GM18909 (cell line): Measurements from ENCODE around the gene NDUFAF7.
"Not testable (repeated sequence)": the region's sequence is repeated elsewhere in the genome, so short reads cannot be mapped to it uniquely, and the experiment has no call there.

Source experiments
- ATAC-seq: cut with Tn5 transposase; IDR thresholded peaks from one replicate; pipeline ENCODE4 v1.9.1; 2021; ENCODE audit warnings: mild to moderate bottlenecking; ENCODE audit not compliant: unreplicated experiment, poor library complexity

The NDUFAF7 gene

DNA sequence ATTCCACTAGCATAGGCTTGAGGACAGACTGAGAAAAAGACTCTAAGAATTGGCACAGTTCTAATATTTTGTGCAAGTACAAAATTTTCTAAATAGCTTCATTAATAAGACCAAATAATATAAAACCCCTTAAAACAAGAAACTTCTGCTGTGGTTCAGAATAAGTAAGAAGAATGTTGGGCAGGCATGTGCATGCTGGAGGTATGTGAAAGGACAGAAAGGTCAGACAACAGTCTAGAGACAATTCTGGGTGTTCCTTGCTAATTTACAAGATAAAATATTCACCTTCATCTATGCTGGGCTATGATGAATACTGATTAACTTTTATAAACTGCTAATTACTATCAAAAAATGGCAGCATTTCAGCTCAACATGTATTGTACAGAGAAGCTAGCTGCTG is 20.2 kb upstream of the NDUFAF7 start:
- ATAC-seq = no peak

DNA sequence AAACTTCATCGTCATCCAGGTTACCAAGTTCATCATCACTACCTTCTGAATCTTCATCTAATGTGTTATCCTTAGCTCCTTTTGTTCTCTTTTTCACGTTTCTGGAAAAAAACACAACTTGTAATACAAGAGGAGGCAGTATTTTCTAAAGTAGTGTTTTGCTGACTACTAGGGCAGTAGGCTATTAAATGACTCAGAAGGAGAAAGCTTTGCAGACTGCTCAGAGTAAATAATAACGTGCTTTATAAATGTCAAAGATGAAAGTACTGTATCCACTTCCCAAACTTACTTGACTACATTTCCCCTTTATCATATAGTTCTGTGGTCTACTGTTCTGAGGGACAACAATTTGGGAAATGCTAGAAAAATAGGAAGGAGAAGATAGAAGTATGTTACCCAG is 19.5 kb upstream of the NDUFAF7 start:
- no peak for ATAC-seq

DNA sequence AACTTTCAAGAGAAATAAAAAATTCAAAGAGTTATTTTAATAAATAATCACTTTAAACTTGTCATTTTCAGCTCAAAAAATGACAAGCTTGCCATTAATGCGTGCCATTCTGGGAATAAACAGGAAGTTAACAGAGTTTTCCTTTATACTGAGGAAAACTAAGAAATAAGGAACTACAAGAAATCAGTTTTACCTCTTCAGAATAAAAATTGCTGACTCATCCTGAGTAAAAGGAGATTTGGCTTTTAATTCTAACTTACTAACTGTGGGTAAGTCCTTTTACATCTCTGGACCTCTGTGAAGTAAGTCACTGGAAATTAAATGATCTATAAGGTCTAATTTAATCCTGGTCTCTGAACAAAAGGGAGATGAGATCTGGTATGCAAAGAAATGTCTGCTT is 16.2 kb upstream of the NDUFAF7 start:
- no peak for ATAC-seq

DNA sequence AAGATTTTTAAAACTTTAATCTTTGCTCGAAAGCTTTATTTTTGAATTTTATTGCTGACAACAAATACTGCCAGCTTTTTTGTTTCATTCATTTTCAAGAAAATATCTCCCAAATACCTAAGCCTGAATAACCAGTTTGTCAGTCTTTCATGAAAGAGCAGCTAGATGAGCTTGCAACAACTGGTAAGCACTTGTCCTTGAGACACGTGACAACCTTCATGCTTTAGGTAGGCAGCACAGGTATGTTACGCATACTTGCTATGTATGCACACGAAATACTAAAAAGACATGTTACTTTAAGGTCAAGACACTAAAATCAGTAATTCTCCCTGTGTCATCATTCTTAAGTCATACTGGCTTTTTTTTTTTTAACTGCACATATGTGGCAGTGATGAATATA is 12.4 kb upstream of the NDUFAF7 start:
- ATAC-seq = no peak

DNA sequence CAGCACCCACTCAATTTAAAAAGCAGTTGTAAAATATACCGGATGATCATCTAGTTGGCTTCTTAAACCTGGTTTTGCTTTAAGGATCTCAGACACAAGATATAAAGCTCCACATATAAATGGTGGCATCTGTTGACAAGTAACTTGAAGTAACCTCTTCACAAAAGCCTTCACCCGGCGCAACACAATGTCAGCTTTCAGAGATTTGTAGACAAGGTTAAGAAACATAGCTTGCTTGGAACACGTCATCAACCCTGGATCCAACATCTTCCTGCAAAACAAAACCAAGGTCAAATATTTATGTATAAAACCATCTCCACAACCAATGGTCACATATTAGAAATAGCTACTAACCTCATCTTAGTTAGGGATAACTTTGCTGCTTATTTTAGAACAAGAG is 8.3 kb upstream of the NDUFAF7 start:
- no peak for ATAC-seq

DNA sequence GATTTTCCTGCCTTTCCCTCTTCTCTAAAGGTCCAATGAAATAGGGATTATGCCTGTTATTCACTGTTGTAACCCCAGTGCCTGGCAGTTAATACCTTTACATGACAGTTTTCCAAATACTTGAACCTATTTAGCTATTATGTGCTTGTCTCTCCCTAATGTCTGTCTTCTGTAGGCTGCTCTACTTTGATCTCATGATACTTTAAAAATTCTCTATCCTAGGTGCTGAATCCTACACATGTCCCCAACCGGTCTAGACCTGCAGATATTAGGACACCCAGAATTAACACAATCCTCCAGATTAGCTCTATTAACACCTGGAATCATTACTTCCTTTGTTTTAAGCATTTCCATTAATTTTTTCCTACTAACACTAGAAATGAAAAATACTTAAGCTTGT is 7.4 kb upstream of the NDUFAF7 start:
- ATAC-seq = no peak

DNA sequence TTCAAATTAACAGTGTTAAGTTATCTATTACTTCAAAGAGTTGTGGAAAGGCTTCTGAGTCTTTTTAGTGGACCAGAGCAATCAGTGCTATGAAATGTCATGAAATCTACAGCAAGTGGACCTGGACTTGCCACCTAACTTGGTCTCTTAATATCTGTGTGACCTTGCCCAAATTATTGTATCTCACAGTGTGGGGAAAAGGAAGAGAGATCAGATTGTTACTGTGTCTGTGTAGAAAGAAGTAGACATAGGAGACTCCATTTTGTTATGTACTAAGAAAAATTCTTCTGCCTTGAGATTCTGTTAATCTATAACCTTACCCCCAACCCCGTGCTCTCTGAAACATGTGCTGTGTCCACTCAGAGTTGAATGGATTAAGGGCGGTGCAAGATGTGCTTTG is 6.3 kb upstream of the NDUFAF7 start:
- ATAC-seq = not testable (repeated sequence)

DNA sequence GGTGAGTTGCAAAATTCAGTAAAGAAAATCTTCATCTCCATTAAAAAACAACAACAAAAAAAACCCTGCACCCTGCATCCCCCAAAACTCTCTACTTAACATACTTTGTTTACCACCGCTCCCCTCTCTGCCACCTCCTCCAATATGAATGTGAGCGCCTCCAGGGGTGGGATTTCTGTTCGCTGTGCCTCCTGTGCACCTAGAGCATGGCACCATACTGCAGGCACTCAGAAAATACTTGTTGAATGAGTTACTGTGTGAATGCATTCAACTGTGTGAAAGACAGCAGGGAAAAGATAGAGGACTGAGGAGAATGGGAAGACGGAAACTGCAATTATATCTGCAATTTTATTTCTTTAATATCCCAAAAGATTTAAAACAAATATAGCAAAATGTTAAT is 4.6 kb upstream of the NDUFAF7 start:
- ATAC-seq = no peak

DNA sequence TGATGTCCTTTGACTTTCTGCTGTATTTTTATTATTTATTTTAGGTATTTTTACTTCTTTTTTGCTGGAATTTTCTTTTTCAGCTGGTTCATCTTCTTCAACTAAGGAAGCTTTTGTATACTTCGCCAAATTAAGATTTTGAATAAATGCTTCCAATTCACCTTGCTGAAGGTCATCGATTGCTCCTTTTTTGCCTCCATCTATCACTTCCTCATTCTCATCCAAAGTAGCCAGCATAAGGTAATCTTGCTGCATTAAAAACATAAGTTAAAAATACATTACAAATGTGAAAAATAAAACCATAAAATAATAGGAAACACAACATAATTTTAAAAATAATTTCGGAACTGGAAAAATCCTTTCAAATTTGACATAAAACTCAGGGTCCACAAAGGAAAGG is 2.7 kb upstream of the NDUFAF7 start:
- no peak for ATAC-seq

DNA sequence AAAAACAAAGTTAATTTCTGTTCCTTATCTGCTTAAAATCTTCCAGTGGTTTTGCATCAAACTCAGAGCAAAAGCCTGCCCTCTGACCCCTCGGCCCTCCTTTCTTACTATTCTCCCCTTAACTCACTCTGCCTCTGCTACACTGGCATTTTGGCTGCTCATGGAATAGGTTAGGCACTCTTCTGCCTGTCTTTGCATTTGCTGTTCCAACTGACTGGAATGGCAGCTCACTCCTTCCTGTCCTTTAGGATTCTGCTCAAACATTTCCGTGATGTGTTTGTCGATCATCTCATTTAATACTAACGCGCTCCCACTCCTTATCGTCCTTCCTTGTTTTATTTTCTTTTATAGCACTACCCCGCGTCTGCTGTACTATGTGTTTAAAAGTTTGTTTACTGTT is 877 bp upstream of the NDUFAF7 start:
- ATAC-seq = no peak

DNA sequence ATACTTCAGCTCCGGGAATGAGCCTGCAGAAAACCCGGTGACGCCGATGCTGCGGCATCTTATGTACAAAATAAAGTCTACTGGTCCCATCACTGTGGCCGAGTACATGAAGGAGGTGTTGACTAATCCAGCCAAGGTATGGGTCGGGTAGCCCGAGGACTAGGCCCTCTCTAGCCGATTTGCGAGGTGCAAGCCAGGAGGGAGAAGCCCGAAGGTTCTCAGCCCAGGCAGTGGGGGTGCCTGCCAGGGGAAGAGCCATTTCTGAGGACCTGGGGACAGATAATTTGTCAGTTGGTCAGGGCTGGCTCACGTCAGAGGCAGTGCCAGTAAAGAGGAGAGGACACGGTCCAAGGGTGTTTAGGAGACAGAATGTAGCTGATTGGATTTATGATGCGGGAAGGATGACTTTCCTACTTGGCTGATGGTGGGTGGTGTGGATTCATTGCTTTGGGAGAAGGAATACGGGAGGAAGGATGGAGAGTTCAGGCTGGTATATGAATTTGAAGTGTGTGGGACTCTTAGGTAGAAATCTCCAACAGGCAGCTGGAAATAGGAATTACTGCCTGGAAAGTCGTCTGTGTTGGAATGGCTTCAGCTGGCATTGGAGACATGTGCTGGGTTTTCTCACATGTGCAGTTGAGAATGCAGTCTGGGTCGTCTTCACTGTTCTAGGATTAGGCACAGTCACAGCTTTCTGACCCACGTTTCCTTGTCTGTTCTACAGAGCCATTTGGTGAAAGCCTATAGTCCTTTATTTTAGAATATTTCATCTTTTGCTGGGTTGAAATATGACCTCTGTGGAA is 874 bp downstream of the NDUFAF7 start:
- ATAC-seq = no peak

DNA sequence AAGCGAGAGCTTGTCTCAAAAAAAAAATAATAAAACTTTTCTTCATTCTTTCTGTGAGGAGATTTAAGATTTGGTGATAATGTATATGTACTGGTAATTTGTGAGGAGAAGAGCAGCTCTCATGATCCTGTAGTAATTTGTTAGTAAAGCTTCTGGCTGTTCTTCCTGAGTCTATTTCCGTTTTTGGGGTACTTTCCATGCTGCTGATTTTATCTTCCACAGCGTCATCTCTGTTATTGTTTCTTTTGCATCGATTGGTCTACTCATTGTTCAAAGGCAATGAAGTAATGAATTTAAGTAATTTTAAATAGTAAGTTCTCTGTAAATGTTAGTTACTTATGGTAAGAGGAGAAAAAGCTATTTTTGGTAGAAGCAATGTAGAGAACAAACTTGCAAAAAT is 12.0 kb downstream of the NDUFAF7 start:
- ATAC-seq = no peak

DNA sequence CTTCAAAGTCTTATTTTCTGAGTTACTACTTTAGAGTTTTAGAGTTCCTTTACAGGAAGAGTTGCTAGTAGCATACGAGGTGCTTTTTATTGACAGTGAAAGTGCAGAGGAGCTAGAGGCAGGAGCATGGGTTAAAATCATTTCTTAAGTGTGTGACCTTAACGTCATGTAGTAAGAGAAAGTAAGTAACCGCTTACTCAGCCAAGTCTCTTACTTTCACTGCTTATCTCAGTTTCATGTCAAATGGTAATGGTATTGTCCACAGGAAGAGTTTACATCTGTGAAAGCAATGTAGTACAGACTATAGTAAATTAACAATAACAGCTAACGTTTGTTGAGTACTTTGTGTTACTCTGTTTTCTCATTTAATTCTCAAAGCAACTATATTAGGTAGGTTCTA is 12.6 kb downstream of the NDUFAF7 start:
- peak; percentile 92 for ATAC-seq

DNA sequence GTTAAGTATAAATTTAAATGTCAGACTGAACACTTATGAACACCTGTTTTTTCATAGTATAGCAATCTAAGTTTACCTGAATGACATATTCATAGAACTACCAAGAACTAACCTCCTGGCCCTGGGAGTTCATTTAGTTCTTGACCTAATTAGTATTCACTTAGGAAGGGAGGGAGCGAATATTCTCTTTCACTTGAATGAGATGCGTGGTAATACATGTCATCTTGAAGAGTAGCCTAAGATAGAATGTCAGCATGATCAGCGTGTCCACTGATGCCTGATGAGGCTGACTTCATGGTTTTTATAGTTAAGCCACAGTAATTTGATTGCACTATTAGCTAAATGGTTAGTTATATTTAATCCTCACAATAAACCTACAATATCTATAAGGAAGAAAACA is 13.3 kb downstream of the NDUFAF7 start:
- ATAC-seq = no peak

DNA sequence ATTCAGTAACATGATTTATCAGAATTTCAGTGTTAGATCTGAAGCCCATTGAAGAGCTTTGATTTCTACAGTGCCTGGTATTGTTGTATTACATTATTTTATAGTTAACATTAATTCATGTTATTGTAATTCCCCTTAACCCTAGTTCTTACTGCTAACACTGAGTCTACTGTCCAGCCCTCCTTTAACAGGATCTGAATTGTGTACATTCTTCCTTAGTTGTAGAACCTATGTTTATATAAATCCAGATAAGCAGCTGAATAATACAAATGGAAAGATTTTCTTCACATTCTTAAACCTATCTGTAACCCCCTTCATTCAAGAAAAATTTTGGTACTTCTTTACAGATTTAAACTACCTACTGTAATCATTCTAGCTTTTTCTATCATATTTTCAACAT is 14.7 kb downstream of the NDUFAF7 start:
- no peak for ATAC-seq

DNA sequence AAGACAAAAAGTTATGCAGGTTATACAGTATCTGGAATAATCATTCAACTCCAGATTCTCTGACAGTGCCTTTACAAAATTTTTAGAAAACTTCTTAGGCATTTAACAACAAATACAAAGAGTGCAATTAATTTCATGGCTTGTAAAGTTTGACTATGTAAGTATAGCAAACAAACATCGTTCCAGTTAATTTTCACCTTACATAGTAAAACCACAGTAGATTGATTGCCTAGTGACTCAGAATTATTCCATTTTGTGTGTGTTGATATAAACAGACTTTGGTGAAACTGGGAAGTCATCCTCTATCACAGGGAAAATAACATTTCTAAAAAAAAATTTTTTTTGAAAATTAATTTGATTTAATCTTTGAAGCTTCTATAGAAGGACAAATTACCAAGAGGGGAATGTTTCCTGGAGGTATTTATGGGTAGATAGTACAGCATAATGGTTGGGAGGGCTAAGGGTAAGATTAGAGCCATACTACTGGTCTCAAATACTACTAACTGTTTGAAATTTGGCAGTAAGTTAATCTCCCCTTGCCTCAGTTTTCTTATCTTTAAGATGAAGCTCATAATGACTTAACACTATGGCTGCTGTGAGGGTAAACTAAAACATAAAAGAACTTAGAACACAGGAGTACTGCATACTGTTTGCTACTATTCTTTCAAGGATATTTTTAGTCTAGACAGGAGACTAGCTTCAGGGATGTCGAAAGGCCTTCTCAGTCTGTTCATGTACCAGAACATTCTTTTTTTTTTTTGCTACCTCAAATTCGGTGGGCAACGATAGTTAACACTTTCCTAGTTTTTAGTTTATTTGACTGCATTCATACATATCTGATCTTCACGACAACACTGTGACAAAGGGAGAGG is 19.6 kb downstream of the NDUFAF7 start:
- no peak for ATAC-seq

DNA sequence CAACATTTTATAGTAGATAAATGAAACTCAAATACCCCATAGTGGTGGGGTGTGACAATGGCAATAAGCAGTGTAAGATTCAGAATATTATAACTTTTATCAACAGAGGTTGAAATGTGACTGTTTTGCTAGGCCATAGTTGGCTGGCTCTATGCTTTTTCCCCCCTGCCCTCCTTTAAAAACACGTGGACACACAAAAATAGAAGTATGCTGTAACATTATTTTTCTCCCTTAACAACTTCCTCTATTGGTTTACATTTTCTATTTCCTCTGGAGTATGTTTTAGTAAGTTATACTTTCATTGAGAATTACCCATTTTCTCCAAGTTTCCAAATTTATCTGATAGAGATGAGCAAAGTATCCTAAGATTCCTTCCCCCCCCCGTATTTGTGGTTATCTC is 31.1 kb downstream of the NDUFAF7 start:
- ATAC-seq = no peak

DNA sequence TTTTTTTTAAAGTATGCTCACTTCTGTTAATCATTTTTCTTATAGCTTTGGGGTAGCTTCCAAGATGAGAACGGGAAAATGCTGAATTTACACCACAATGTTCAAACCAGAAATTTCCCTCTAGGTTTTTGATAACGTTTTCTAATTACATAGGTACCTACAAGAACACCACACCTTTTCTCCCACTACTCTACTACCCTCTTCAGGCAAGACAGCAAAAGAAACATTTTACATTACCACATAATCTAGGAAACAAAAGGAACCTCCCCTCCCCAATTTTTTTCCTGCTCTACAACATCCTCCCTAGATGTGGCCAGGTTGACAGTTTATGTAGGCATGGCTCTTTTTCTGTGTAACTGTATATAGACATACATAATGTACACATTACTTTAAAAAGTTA is 32.4 kb downstream of the NDUFAF7 start:
- no peak for ATAC-seq

DNA sequence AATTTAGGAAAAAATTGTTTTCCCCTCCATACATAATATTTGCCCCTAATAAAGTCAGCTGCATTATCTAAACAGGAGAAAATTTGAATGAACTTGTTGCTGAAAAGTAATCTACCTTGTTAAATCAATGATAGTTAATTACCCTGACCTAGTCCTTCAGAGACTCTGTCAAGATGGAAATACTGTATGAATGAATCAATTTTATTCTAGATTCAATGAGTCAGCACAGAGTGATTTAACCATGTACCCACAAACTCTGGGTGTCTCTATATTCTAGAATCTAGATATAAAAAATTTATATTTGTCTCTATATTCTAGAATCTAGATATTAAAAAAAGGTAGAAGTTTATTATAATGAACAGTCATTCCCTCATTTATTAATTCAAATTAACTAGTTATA is 36.2 kb downstream of the NDUFAF7 start:
- ATAC-seq = no peak

DNA sequence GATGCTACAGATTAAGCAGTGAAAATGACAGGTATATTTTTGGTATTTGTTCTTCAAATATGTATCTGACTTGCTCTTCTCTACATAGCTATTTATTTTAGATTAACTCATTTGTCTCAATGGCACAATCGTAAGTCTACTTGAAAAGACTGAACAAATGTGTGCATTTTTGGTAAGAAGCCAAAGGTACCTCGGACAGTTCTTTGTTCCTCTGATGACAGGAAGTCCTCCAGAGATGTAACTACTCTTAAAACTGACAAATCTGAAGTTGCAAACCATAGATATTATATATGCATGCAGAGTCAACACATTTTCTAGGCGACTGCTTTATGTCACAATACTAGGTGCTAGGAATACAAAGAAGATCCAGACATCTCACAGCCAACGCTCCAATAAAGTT is 36.7 kb downstream of the NDUFAF7 start:
- ATAC-seq = no peak

DNA sequence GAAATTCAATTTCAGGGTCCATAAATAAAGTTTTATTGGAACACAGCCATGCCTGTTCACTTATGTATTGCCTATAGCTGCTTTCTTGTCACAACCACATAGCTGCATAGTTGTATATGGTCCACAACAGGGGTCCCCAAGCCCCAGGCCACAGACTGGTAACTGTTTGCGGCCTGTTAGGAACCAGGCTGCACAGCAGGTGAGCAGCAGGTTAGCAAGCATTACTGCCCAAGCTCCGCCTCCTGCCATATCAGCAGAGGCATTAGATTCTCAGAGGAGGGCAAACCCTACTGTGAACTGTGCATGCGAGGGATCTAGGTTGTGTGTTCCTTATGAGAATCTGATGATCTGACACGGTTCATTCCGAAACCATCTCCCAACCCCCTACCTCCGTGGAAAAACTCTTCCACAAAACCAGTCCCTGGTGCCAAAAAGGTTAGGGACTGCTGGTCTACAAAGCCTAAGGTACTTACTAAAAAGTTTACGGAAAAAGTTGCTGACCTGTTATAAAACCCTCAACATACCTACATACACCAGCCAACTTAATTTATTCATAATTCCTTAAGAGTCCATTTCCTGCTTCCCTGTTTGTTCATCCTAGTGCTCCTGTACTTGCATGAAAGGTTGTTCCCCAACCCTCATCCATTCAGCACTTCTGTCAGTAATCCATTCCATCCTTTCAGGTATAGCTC is 40.1 kb downstream of the NDUFAF7 start:
- no peak for ATAC-seq
